IPS-18a (cell line): Measurements from ENCODE around the gene ZNF568.

Experiments used
- H3K27ac ChIP-seq: one replicate; pipeline ENCODE4 v1.5.1; 2013; ENCODE audit warnings: low read length
- H3K27me3 ChIP-seq: one replicate; pipeline ENCODE4 v1.6.1; 2013; ENCODE audit warnings: mild to moderate bottlenecking, low read length; ENCODE audit not compliant: control insufficient read depth, insufficient read depth
- H3K36me3 ChIP-seq: one replicate; pipeline ENCODE4 v1.6.1; 2013; ENCODE audit warnings: low read depth, low read length; ENCODE audit not compliant: control insufficient read depth
- H3K4me1 ChIP-seq: one replicate; pipeline ENCODE4 v1.6.1; 2013; ENCODE audit warnings: low read depth, low read length; ENCODE audit not compliant: control insufficient read depth
- H3K4me3 ChIP-seq: one replicate; pipeline ENCODE4 v1.5.1; 2013; ENCODE audit warnings: low read length
- H3K9ac ChIP-seq: one replicate; pipeline ENCODE4 v1.6.1; 2013; ENCODE audit warnings: mild to moderate bottlenecking, low read length, moderate library complexity
- H3K9me3 ChIP-seq: one replicate; pipeline ENCODE4 v1.6.1; 2013; ENCODE audit warnings: low read depth, low read length; ENCODE audit not compliant: control insufficient read depth

Gene ZNF568

DNA sequence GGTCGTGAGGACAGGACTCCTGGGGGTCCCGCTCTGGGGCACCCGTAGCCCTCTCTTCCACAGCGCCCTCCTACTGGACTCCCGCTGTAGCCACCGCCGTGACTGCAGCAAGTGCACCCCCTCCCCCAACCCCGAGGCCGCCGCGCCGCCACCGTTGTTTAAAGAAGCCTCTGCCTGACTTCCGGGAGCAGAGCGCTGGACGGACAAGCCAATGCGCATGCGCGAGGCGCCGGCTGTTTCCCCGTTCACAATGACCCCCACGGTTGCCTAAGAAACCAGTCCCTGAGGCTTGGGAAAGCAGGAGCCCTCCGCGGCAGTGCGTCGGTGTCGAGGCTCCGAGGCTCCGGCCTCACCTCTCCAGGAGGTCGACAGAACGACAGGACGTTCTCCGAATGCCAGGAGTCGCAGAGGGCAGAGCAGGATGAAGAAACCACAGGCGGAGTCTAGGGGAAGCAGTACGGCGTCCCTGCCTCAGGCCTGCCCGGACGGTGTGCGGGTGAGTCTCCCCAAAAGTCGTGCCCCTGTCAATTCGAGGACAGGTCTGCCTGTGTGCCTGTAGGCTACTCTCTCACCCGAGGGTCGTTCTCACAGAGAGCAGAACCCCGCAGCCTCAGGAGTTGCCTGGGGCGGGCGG, 91.6 kb downstream of the ZNF568 start:
- H3K4me3 ChIP-seq = no peak overlapping the region
- H3K9me3 ChIP-seq = peaks cover 34% of the 10 kb centered on the region
- H3K4me1 ChIP-seq = no peaks in the 10 kb centered on the region
- no peak overlapping the region for H3K27ac ChIP-seq
- H3K36me3 ChIP-seq = no peaks in the 10 kb centered on the region
- no peak overlapping the region for H3K9ac ChIP-seq
- no peaks in the 10 kb centered on the region for H3K27me3 ChIP-seq

DNA sequence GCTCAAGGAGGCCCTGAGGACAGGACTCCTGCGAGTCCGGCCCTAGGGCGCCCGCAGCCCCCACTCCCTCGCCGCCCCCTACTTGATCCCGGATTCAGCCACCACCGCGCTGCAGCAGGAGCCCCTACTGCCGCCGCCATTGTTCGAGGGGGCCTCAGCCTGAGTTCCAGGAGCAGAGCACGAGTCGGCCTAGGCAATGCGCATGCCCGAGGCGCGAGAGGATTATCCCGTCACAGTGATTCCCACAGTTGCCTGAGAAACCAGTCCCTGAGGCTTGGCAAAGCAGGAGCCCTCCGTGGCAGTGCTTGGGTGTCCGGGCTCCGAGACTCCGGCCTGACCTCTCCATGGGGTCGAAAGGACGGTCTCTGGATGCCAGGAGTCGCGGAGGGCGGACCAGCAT, 93.7 kb downstream of the ZNF568 start:
- Histone ChIP-seq H3K4me3 (no peak overlapping the region), H3K4me1 (no peaks in the 10 kb centered on the region), H3K27ac (no peak overlapping the region), H3K36me3 (no peaks in the 10 kb centered on the region), H3K9me3 (peaks cover 28% of the 10 kb centered on the region), H3K27me3 (no peaks in the 10 kb centered on the region), H3K9ac (no peak overlapping the region)

- H3K9ac ChIP-seq = no peak overlapping the region
- no peak overlapping the region for H3K4me3 ChIP-seq
- peaks cover 42% of the 10 kb centered on the region for H3K9me3 ChIP-seq
- no peaks in the 10 kb centered on the region for H3K4me1 ChIP-seq
- no peaks in the 10 kb centered on the region for H3K27me3 ChIP-seq
- no peaks in the 10 kb centered on the region for H3K36me3 ChIP-seq
- no peak overlapping the region for H3K27ac ChIP-seq
Measured at GRCh38 chr19:37012093-37012745, 96.1 kb downstream of the ZNF568 start.

GRCh38 chr19:37014456-37014855, 98.3 kb downstream of the ZNF568 start:
- Histone ChIP-seq H3K9me3 (peaks cover 55% of the 10 kb centered on the region), H3K27me3 (no peaks in the 10 kb centered on the region), H3K36me3 (no peaks in the 10 kb centered on the region), H3K27ac (no peak overlapping the region), H3K4me1 (no peaks in the 10 kb centered on the region), H3K9ac (no peak overlapping the region), H3K4me3 (no peak overlapping the region)

- H3K4me1 ChIP-seq = no peaks in the 10 kb centered on the region
- H3K27ac ChIP-seq = no peak overlapping the region
- no peaks in the 10 kb centered on the region for H3K27me3 ChIP-seq
- H3K4me3 ChIP-seq = no peak overlapping the region
- H3K9ac ChIP-seq = no peak overlapping the region
- H3K36me3 ChIP-seq = no peaks in the 10 kb centered on the region
- peaks cover 47% of the 10 kb centered on the region for H3K9me3 ChIP-seq
Measured at GRCh38 chr19:37045140-37045539, 129.0 kb downstream of the ZNF568 start.
